Prostate gland (tissue), 2 donors: ENCODE results near the gene DOCK10. TPM values are rescaled to one million over a fixed set of nuclear protein-coding genes. Genes with fewer than 3 reads are reported as not detected.

Experiments used
- DNase-seq: peaks from one replicate; pipeline ENCODE4 v3.0.0-alpha.2; 2019; ENCODE audit warnings: low spot score
- H3K27ac ChIP-seq, 2 donors: fragments of 200-600 bp; sonication (generic); 2 replicates each; pipeline ENCODE4 v1.5.1; 2017 to 2019
- H3K27me3 ChIP-seq: fragments of 200-600 bp; sonication (generic); replicated peaks from 2 replicates; pipeline ENCODE4 v1.5.1; 2019; ENCODE audit not compliant: insufficient read depth
- H3K36me3 ChIP-seq, 2 donors: fragments of 200-600 bp; sonication (generic); 1 replicate in 1 of 2; 2 replicates in 1 of 2; pipeline versions ENCODE4 v1.5.1 to v1.8.1; 2017 to 2019
- H3K4me1 ChIP-seq: fragments of 200-600 bp; sonication (generic); replicated peaks from 2 replicates; pipeline ENCODE4 v1.5.1; 2019
- H3K4me3 ChIP-seq, 2 donors: fragments of 200-600 bp; sonication (generic); 2 replicates each; pipeline ENCODE4 v1.5.1; 2017 to 2019
- H3K9me3 ChIP-seq: fragments of 200-600 bp; sonication (generic); 2 replicates; pipeline ENCODE4 v1.5.1; 2017
- POLR2A ChIP-seq: fragments of 450-650 bp; IDR thresholded peaks from one replicate; pipeline ENCODE4 v1.6.1; 2016; ENCODE audit warnings: antibody characterized with exemption, mild to moderate bottlenecking
- POLR2AphosphoS5 ChIP-seq: sonication (generic); formaldehyde crosslinking; IDR thresholded peaks from one replicate; pipeline ENCODE4 v1.6.1; 2017; ENCODE audit warnings: antibody characterized with exemption
- WGBS: methylation state at CpG from one replicate; pipeline ENCODE4 v1.1.5; 2018; 5-methylcytosine and 5-hydroxymethylcytosine counted together
- intact Hi-C: fragments of 100-400 bp; cut with DNase I; formaldehyde crosslinking; loops from one replicate; pipeline ENCODE4 v1.14.2; 2022
- total RNA-seq, 2 donors: library from RNA; depleted of rRNA; stranded (reverse); fragments of >200 nt; gene quantifications; one replicate each; pipeline ENCODE4 v1.1.0, GENCODE V29; 2016
- TF ChIP-seq, protein P1 (sequence below), 4 experiments: fragments of 200-600 bp in 2 of 4; fragments of 450-650 bp in 2 of 4; sonication (generic) in 2 of 4; IDR thresholded peaks; 1 replicate in 3 of 4; 2 replicates in 1 of 4; pipeline ENCODE4 v1.5.1; 2016 to 2019; ENCODE audit warnings: antibody characterized with exemption in 4 of 4, mild to moderate bottlenecking in 2 of 4, moderate library complexity in 2 of 4

The DOCK10 gene
- total RNA-seq, 2 donors from 2014 or later, result 4.8 to 6.2 TPM

- DNase-seq, result no peak
- Histone ChIP-seq H3K4me1 (no peaks in the 10 kb centered on the region), H3K36me3 (no peaks in the 10 kb centered on the region), H3K27me3 (no peaks in the 10 kb centered on the region), H3K9me3 (no peaks in the 10 kb centered on the region), H3K27ac (no peak overlapping the region), H3K4me3 (no peak overlapping the region)
- TF ChIP-seq POLR2A (no peak), POLR2AphosphoS5 (no peak)
- TF ChIP-seq, protein P1, sequence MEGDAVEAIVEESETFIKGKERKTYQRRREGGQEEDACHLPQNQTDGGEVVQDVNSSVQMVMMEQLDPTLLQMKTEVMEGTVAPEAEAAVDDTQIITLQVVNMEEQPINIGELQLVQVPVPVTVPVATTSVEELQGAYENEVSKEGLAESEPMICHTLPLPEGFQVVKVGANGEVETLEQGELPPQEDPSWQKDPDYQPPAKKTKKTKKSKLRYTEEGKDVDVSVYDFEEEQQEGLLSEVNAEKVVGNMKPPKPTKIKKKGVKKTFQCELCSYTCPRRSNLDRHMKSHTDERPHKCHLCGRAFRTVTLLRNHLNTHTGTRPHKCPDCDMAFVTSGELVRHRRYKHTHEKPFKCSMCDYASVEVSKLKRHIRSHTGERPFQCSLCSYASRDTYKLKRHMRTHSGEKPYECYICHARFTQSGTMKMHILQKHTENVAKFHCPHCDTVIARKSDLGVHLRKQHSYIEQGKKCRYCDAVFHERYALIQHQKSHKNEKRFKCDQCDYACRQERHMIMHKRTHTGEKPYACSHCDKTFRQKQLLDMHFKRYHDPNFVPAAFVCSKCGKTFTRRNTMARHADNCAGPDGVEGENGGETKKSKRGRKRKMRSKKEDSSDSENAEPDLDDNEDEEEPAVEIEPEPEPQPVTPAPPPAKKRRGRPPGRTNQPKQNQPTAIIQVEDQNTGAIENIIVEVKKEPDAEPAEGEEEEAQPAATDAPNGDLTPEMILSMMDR (IDR thresholded peaks at IDR 0.05), result no peak
- 73% methylated on average over 10 of the region's 10 CpGs for WGBS
- intact Hi-C loops, result no loop called here
These were observed 60.0 kb downstream of the DOCK10 start for GRCh38 chr2:224982226-224982625.

DNA sequence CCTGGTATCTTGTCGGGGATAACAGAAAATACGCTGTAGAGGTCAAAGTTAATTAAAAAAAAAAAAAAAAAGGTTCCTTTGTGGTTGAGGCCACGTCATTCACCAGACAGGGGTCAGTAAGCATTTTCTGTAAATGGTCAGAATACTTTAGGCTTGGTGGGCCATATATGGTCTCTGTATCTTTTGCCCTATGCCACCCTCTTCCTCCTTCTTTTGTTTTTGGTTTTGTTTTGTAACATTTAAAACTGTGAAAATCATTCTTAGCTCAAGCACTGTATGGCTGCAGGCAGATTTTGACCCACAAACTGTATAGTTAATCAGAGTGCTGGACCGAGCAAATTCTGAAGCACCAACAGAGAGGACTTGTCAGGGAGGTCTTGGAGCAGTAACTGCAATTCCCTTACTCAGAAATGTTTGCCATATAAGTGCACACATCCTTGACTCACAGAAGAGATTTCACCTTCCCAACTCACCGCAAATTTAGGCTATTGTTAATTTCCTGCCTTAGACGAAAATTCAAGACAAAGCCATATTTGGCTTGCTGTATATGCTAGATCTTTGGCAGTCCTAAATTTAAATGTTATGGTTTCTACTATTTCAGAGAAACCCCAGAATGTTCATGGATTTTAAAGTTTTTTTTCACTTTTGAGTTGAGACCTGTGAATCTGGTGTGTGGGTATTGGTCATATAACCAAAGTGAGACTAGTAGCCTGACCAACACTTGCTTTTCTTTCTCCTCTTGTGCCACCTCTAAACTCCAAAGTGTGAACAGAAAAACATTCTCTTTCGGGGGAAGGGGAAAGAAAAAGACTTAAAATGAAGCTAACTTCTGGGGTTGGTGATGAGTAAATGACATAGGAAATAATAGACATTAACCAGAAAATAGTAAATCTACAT, 65.4 kb downstream of the DOCK10 start:
- Histone ChIP-seq H3K4me3 (no peak overlapping the region), H3K27me3 (no peaks in the 10 kb centered on the region), H3K9me3 (no peaks in the 10 kb centered on the region), H3K27ac (no peak overlapping the region), H3K36me3 (no peaks in the 10 kb centered on the region), H3K4me1 (no peaks in the 10 kb centered on the region)
- intact Hi-C loops, result no loop called here
- DNase-seq, result no peak
- WGBS, result 95% methylated on average over 7 of the region's 7 CpGs
- TF ChIP-seq POLR2A, result no peak
- TF ChIP-seq, protein P1 (IDR thresholded peaks at IDR 0.05), result no peak
- no peak for TF ChIP-seq POLR2AphosphoS5

GRCh38 chr2:224975761-224976160, 66.5 kb downstream of the DOCK10 start:
- Histone ChIP-seq H3K4me3 (no peak overlapping the region), H3K27me3 (no peaks in the 10 kb centered on the region), H3K36me3 (no peaks in the 10 kb centered on the region), H3K27ac (no peak overlapping the region), H3K9me3 (no peaks in the 10 kb centered on the region), H3K4me1 (no peaks in the 10 kb centered on the region)
- intact Hi-C loops, result no loop called here
- no peak for DNase-seq
- WGBS, result 73% methylated on average over 4 of the region's 4 CpGs
- TF ChIP-seq POLR2AphosphoS5, result no peak
- TF ChIP-seq POLR2A, result no peak
- TF ChIP-seq, protein P1 (IDR thresholded peaks at IDR 0.05), result no peak

GRCh38 chr2:224973112-224974016, 68.9 kb downstream of the DOCK10 start:
- intact Hi-C loops, result no loop called here
- WGBS, result 65% methylated on average over 10 of the region's 10 CpGs
- no peaks in the 10 kb centered on the region for H3K4me1 ChIP-seq
- H3K27me3 ChIP-seq, result no peaks in the 10 kb centered on the region
- no peak overlapping the region for H3K27ac ChIP-seq
- H3K4me3 ChIP-seq, result no peak overlapping the region
- TF ChIP-seq, protein P1 (IDR thresholded peaks at IDR 0.05), result no peak
- no peak for TF ChIP-seq POLR2AphosphoS5
- TF ChIP-seq POLR2A, result no peak
- no peak for DNase-seq
- H3K36me3 ChIP-seq, result no peaks in the 10 kb centered on the region
- no peaks in the 10 kb centered on the region for H3K9me3 ChIP-seq
